Gastrocnemius medialis (tissue), 4 donors: ENCODE data around the gene PRSS53. TPM values are rescaled to one million over a fixed set of nuclear protein-coding genes. Genes with fewer than 3 reads are reported as not detected.
A peak's percentile ranks its signal among the peaks of the same experiment; 100 is the strongest.

Experiments used
- ATAC-seq, 2 donors: fragments of 150-250 bp; one replicate each; pipeline ENCODE4 v1.9.1; 2016
- DNase-seq, 2 donors: peaks; one replicate each; pipeline ENCODE4 v3.0.0-alpha.2; 2019
- H3K27ac ChIP-seq, 4 donors: fragments of 200-600 bp; sonication (generic); 1 replicate in 1 of 4; 2 replicates in 3 of 4; pipeline ENCODE4 v1.5.1; 2016 to 2018; ENCODE audit warnings: mild to moderate bottlenecking in 2 of 4, moderate library complexity in 1 of 4
- H3K27me3 ChIP-seq, 3 donors: fragments of 200-600 bp; sonication (generic) in 2 of 3; 1 replicate in 1 of 3; 2 replicates in 2 of 3; pipeline versions ENCODE4 v1.5.1 to v1.6.0; 2016 to 2019; ENCODE audit warnings: mild to moderate bottlenecking in 1 of 3, moderate library complexity in 1 of 3
- H3K36me3 ChIP-seq, 2 donors: fragments of 200-600 bp; sonication (generic) in 1 of 2; one replicate each; pipeline ENCODE4 v1.5.1; 2017 to 2018
- H3K4me1 ChIP-seq, 2 donors: fragments of 200-600 bp; sonication (generic) in 1 of 2; one replicate each; pipeline ENCODE4 v1.5.1; 2016 to 2017; ENCODE audit warnings: mild to moderate bottlenecking in 2 of 2
- H3K4me3 ChIP-seq, 4 donors: fragments of 200-600 bp; sonication (generic) in 3 of 4; 1 replicate in 1 of 4; 2 replicates in 3 of 4; pipeline ENCODE4 v1.5.1; 2016 to 2019; ENCODE audit warnings: mild to moderate bottlenecking in 2 of 4
- H3K9me3 ChIP-seq, 3 donors: fragments of 200-600 bp; sonication (generic) in 2 of 3; 1 replicate in 1 of 3; 2 replicates in 2 of 3; pipeline ENCODE4 v1.5.1; 2016 to 2019
- POLR2A ChIP-seq, 2 donors: fragments of 450-650 bp; IDR thresholded peaks; one replicate each; pipeline ENCODE4 v1.6.1; 2017; ENCODE audit warnings: antibody characterized with exemption in 2 of 2, mild to moderate bottlenecking in 2 of 2, moderate library complexity in 2 of 2
- in situ Hi-C, 4 donors: fragments of 200-750 bp; cut with MboI; loops; one replicate each; pipeline versions ENCODE4 v1.15.0 to v1.8.0; 2017; ENCODE audit warnings: low sequenced_read_pairs in 4 of 4
- intact Hi-C: fragments of 100-400 bp; cut with DNase I; formaldehyde crosslinking; loops from one replicate; pipeline ENCODE4 v1.15.1; 2023; ENCODE audit warnings: low total_unique reads
- total RNA-seq, 4 donors: library from RNA; depleted of rRNA; stranded (reverse); fragments of >200 nt; gene quantifications; one replicate each; pipeline versions ENCODE4 v1.1.0 to v1.2.3, GENCODE V29; 2016
- TF ChIP-seq, protein P1 (sequence below), 5 experiments: fragments of 450-650 bp in 3 of 5; fragments of 200-600 bp in 2 of 5; sonication (generic) in 2 of 5; IDR thresholded peaks in 4 of 5; conservative IDR thresholded peaks in 1 of 5; 1 replicate in 4 of 5; 2 replicates in 1 of 5; pipeline ENCODE4 v1.5.1; 2016 to 2019; ENCODE audit warnings: antibody characterized with exemption in 5 of 5, mild to moderate bottlenecking in 3 of 5, moderate library complexity in 3 of 5

Gene PRSS53
- total RNA-seq, 4 donors from 2014 or later: 0.07 to 0.75 (median 0.21) TPM

DNA sequence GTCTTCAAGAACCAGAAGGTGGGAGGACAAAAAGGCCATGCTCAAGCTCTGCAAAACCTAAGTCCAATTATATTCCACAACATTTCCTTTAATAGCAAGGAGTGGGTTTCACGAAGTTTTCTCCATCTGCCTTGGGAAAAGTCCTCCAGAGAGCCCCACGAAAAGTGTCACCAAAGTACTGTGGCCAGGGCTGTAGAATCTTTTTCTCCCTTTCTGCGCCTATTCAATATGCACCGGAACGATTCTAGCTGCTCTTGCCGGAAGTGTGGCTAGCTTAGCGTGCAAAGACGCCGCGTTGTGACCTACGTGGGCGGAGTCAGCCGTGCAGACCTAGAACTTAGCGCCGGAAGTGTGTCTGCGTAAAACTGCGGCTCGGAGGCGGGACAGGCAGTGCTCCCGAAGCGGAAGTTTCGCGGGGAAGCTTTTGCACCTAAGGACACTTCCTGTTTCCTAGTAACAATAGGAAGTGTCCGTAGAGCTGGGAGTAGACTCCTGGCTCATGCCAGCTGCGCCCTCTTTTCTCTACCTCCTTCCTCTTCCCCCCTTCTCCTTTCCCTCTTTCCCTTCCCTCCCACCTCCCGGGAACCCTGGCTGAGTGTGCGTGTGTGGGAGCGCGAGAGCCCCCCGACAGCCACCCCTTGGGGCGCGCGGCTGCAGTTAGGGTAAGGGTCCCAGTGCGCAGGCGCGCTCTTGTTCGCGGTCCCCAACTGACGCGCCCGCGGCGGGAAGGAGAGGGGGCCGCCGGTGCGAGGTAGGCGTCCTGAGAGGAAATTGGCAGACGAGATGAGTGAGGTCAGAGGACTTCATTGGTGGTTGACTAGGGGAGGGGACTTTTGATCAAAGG lies 14.6 kb downstream of the PRSS53 start, which contains the start of the genes ZNF646 and ZNF668:
Gene ZNF646, plus strand, starts transcription at position 453 of the 844 bp plus-strand sequence. CDS start 1,903 bp downstream, outside the sequence.
Gene ZNF668, minus strand, starts transcription at position 271 of the 844 bp plus-strand sequence. CDS start 9,781 bp downstream, outside the sequence.
- in situ Hi-C loops: no loop called here
- peak; percentile 88 to 94 for ATAC-seq
- Histone ChIP-seq H3K27me3 (no peaks in the 10 kb centered on the region), H3K4me3 (peak within 1 kb of the TSS; percentile 95 to 100 (median 96)), H3K27ac (peak within 1 kb of the TSS; percentile 97 to 99 (median 99)), H3K36me3 (peaks cover 0 to 31% of the 10 kb centered on the region in 2 donors), H3K9me3 (no peaks in the 10 kb centered on the region), H3K4me1 (peaks cover 24 to 30% of the 10 kb centered on the region in 2 donors)
- intact Hi-C loops: loop anchor here (1.0 to 5.0 kb wide), 8 partner anchors 20 to 1077 kb away; partner anchors contain the start of genes FBRS, HIRIP3, HSD3B7 and INO80E
- DNase-seq: peak; percentile 98
- peak; percentile 78 to 93 for TF ChIP-seq POLR2A (IDR thresholded peaks at IDR 0.05)
- TF ChIP-seq, protein P1, sequence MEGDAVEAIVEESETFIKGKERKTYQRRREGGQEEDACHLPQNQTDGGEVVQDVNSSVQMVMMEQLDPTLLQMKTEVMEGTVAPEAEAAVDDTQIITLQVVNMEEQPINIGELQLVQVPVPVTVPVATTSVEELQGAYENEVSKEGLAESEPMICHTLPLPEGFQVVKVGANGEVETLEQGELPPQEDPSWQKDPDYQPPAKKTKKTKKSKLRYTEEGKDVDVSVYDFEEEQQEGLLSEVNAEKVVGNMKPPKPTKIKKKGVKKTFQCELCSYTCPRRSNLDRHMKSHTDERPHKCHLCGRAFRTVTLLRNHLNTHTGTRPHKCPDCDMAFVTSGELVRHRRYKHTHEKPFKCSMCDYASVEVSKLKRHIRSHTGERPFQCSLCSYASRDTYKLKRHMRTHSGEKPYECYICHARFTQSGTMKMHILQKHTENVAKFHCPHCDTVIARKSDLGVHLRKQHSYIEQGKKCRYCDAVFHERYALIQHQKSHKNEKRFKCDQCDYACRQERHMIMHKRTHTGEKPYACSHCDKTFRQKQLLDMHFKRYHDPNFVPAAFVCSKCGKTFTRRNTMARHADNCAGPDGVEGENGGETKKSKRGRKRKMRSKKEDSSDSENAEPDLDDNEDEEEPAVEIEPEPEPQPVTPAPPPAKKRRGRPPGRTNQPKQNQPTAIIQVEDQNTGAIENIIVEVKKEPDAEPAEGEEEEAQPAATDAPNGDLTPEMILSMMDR (IDR thresholded peaks at IDR 0.05 in 4 of 5, conservative IDR thresholded peaks at IDR 0.05 in 1 of 5): no peak

DNA sequence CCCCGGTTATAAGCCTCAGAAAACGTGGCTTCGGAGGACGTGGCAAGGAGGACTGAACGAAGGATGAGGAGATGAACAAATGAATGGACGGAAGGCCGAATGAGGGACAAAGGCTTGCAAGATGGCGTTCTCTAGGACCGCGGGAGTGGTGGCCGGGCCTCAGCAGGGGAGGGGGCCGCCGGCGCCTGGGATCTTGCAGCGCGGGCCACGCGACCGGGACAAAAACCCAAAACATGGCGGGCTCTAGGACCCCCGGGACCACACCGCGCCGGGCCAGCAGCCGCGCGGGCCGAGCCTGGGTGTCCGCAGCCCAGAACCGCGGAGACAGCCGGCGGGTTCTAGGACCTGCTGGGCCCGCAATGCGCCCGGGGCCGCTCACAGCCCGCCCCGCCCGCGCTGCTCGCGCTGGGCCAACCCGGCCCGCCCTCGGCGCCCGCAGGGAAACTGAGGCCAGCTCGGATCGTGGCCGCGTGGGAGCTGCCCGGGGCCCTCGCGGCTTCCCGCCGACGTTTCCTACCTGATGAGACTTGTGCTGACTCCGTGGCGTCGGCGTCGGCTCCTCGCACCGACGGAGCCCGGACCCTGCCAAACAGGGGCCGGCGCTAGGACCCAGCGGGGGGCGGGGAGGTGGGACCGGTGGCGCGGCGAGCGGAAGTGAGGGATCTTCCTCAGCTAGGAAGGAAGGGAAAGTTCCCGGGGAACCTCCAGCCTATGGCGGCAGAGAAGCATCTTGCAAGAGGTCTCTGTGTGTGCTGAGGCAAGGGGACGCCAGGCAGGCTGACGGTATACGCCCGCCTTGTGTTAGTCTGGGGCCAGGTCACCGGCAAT lies 15.4 kb downstream of the PRSS53 start:
- in situ Hi-C loops: no loop called here
- no peaks in the 10 kb centered on the region for H3K27me3 ChIP-seq
- peaks cover 24 to 30% of the 10 kb centered on the region in 2 donors for H3K4me1 ChIP-seq
- peak overlapping the region; percentile 95 to 100 (median 96) for H3K4me3 ChIP-seq
- peak; percentile 84 to 86 for DNase-seq
- peak overlapping the region; percentile 97 to 99 (median 99) for H3K27ac ChIP-seq
- ATAC-seq: peak; percentile 85 to 89
- peaks cover 0 to 23% of the 10 kb centered on the region in 2 donors for H3K36me3 ChIP-seq
- intact Hi-C loops: loop anchor here (2.0 to 5.0 kb wide), 4 partner anchors 86 to 1076 kb away; partner anchors contain the start of genes FBRS, HIRIP3, HSD3B7 and INO80E
- peak in 1 of 2 donors; percentile 7 for TF ChIP-seq POLR2A (IDR thresholded peaks at IDR 0.05)
- TF ChIP-seq, protein P1 (IDR thresholded peaks at IDR 0.05 in 4 of 5, conservative IDR thresholded peaks at IDR 0.05 in 1 of 5): peak in 2 of 5 experiments; percentile 20 to 49
- no peaks in the 10 kb centered on the region for H3K9me3 ChIP-seq

DNA sequence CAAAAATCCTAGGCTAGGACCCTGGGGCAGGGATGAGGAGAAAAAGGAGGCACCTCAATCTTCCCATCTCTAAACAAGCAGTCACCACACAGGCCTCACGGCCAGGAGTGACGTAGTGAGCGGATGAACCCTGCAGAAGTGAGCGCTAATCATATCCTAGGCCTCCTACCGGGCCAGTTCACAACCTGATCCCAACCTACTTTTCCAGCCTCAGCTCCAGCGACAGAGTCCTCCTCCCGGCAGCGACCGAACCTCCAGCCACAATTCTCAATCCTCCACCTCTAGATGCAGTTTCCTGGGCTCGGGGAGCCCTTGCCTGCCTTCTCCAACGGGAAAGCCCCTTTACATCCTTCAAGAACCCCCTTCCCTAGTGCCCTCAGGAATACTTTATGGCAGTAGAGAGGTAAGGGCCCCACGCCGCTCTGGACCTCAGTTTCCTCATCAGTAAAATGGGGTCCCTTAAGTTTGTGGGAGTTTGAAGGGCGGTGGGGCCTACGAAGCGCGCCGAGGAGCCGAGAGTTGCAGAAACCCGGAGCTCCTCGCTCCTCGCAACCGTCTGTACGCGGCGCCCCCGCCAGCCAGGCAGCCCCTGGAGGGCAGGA lies 16.1 kb downstream of the PRSS53 start:
- Histone ChIP-seq H3K9me3 (no peaks in the 10 kb centered on the region), H3K27me3 (no peaks in the 10 kb centered on the region), H3K27ac (peak overlapping the region; percentile 97 to 99 (median 99)), H3K36me3 (peaks cover 0 to 16% of the 10 kb centered on the region in 2 donors), H3K4me1 (peaks cover 24 to 30% of the 10 kb centered on the region in 2 donors), H3K4me3 (peak overlapping the region; percentile 95 to 100 (median 96))
- intact Hi-C loops (loop anchor here (2.0 to 5.0 kb wide), 4 partner anchors 85 to 1075 kb away; partner anchors contain the start of genes FBRS, HIRIP3, HSD3B7 and INO80E), in situ Hi-C loops (no loop called here)
- no peak for ATAC-seq
- DNase-seq: no peak
- TF ChIP-seq POLR2A (IDR thresholded peaks at IDR 0.05): no peak
- TF ChIP-seq, protein P1 (IDR thresholded peaks at IDR 0.05 in 4 of 5, conservative IDR thresholded peaks at IDR 0.05 in 1 of 5): no peak

DNA sequence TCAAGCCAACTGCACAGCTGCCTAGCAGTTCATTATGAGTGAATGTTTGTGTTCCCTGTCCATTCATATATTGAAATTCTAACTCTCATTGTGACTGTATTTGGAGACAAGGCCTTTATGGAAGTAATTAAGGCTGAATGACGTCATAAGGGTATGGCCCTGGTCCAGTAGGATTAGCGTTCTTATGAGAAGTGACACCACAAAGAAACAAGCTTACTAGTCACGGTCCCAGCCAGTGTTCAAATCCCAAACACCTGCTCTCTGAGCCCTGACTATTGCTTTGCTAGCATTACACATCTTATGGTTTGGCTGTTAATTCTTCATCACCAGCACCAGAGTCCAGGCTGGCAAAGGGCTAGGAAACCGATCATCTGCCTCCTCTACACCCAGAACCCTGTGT lies 16.9 kb downstream of the PRSS53 start:
- intact Hi-C loops (loop anchor here (2.0 to 5.0 kb wide), 4 partner anchors 85 to 1075 kb away; partner anchors contain the start of genes FBRS, HIRIP3, HSD3B7 and INO80E), in situ Hi-C loops (no loop called here)
- DNase-seq (no peak), ATAC-seq (no peak)
- Histone ChIP-seq H3K27me3 (no peaks in the 10 kb centered on the region), H3K4me3 (peak overlapping the region in 1 of 4 donors; percentile 96), H3K36me3 (peaks cover 0 to 8% of the 10 kb centered on the region in 2 donors), H3K27ac (peak overlapping the region in 3 of 4 donors; percentile 97 to 99 (median 99)), H3K4me1 (peaks cover 24 to 30% of the 10 kb centered on the region in 2 donors), H3K9me3 (no peaks in the 10 kb centered on the region)
- no peak for TF ChIP-seq POLR2A (IDR thresholded peaks at IDR 0.05)
- TF ChIP-seq, protein P1 (IDR thresholded peaks at IDR 0.05 in 4 of 5, conservative IDR thresholded peaks at IDR 0.05 in 1 of 5): no peak
